ENCODE results near the gene ZBTB5.

DNA sequence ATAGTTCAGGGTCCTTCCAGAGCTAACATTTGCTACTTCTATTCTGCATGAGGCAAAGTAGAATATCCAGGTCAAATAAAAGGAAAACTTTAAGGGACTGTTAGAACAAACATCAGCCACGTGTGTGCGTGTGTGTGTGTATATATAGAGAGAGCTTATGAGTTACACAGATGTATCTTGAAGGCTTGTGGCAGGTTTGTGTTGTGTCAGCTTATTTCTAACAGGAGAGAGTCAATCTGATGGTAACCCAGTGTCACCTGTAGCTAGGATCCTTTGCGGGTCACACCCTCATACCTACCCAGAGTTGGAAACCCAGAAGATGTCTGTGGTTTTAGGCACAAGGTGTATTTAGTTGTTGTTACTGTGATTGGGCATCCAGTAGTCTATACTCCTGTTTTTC lies 33.2 kb upstream of the ZBTB5 start:
- TF ChIP-seq, protein P1, sequence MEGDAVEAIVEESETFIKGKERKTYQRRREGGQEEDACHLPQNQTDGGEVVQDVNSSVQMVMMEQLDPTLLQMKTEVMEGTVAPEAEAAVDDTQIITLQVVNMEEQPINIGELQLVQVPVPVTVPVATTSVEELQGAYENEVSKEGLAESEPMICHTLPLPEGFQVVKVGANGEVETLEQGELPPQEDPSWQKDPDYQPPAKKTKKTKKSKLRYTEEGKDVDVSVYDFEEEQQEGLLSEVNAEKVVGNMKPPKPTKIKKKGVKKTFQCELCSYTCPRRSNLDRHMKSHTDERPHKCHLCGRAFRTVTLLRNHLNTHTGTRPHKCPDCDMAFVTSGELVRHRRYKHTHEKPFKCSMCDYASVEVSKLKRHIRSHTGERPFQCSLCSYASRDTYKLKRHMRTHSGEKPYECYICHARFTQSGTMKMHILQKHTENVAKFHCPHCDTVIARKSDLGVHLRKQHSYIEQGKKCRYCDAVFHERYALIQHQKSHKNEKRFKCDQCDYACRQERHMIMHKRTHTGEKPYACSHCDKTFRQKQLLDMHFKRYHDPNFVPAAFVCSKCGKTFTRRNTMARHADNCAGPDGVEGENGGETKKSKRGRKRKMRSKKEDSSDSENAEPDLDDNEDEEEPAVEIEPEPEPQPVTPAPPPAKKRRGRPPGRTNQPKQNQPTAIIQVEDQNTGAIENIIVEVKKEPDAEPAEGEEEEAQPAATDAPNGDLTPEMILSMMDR (IDR thresholded peaks at IDR 0.05; ENCODE audit: insufficient read depth, low read length, poor library complexity, severe bottlenecking), result no peak
- no peak for TF ChIP-seq EZH2phosphoT487 (conservative IDR thresholded peaks at IDR 0.05; ENCODE audit: low read length)
